Mucosa of descending colon (tissue), 3 donors: Measurements from ENCODE around the gene TP53BP1. TPM values are rescaled to one million over a fixed set of nuclear protein-coding genes. Genes with fewer than 3 reads are reported as not detected.
A peak's percentile ranks its signal among the peaks of the same experiment; 100 is the strongest.

ENCODE experiments used
- ATAC-seq: fragments of 200-7000 bp; cut with Tn5 transposase; one replicate; pipeline ENCODE4 v1.9.1; 2020; ENCODE audit warnings: mild to moderate bottlenecking, moderate library complexity
- DNase-seq, 3 donors: peaks; one replicate each; pipeline ENCODE4 v3.0.0-alpha.2; 2020
- H3K36me3 ChIP-seq: fragments of 200-600 bp; one replicate; pipeline ENCODE4 v1.8.0; 2021; ENCODE audit warnings: low read depth, mild to moderate bottlenecking
- H3K4me1 ChIP-seq: fragments of 200-600 bp; one replicate; pipeline ENCODE4 v1.8.0; 2021; ENCODE audit warnings: low read depth, mild to moderate bottlenecking
- H3K4me3 ChIP-seq: fragments of 200-600 bp; one replicate; pipeline ENCODE4 v1.8.0; 2021; ENCODE audit warnings: mild to moderate bottlenecking
- H3K9me3 ChIP-seq: fragments of 200-600 bp; one replicate; pipeline ENCODE4 v1.8.0; 2021; ENCODE audit warnings: mild to moderate bottlenecking
- CTCF ChIP-seq: fragments of 200-600 bp; IDR thresholded peaks from one replicate; pipeline ENCODE4 v1.8.0; 2022; ENCODE audit warnings: antibody characterized with exemption, mild to moderate bottlenecking
- intact Hi-C, 2 donors: fragments of 100-400 bp; cut with DNase I in 1 of 2; cut with micrococcal nuclease in 1 of 2; formaldehyde crosslinking; loops; one replicate each; pipeline versions ENCODE4 v1.11.0 to v1.11.1; 2022; cut with DNase I, micrococcal nuclease
- total RNA-seq, 3 donors: library from RNA; stranded (reverse); fragmentation: NEBNext Ultra II Directional in 2 of 3; extraction: Animal tissue kit (Norgen Biotek cat#: 25700) in 2 of 3; gene quantifications; one replicate each; pipeline versions ENCODE4 v1.2.1 to v1.2.4, GENCODE V29; 2021 to 2023
- donor health status: DM: no; HTN: no; CAD: no; lungs with moderate emphysema.
- donor health status: DM: no; HTN: no; CAD: no.
- donor health status: DM: no; HTN: yes; CAD: no.

Gene TP53BP1
- total RNA-seq, 3 donors from 2014 or later, result 31.8 to 46.5 (median 41.6) TPM

- no peak overlapping the region for H3K4me3 ChIP-seq
- no peak for TF ChIP-seq CTCF
- ATAC-seq (no peak), DNase-seq (no peak)
- no peaks in the 10 kb centered on the region for H3K36me3 ChIP-seq
- no peaks in the 10 kb centered on the region for H3K9me3 ChIP-seq
- peaks cover 10% of the 10 kb centered on the region for H3K4me1 ChIP-seq
- intact Hi-C loops, result no loop called here
These were observed 15.5 kb upstream of the TP53BP1 start for GRCh38 chr15:43508421-43508820.

- DNase-seq (no peak), ATAC-seq (no peak)
- H3K36me3 ChIP-seq, result no peaks in the 10 kb centered on the region
- peaks cover 3% of the 10 kb centered on the region for H3K4me1 ChIP-seq
- no peaks in the 10 kb centered on the region for H3K9me3 ChIP-seq
- intact Hi-C loops, result no loop called here
- H3K4me3 ChIP-seq, result no peak overlapping the region
- TF ChIP-seq CTCF, result no peak
These were observed 12.8 kb upstream of the TP53BP1 start for GRCh38 chr15:43505738-43506137.

GRCh38 chr15:43499635-43500034 lies 6.7 kb upstream of the TP53BP1 start:
- H3K36me3 ChIP-seq, result no peaks in the 10 kb centered on the region
- ATAC-seq (no peak), DNase-seq (no peak)
- no peaks in the 10 kb centered on the region for H3K9me3 ChIP-seq
- no peak overlapping the region for H3K4me3 ChIP-seq
- intact Hi-C loops, result no loop called here
- H3K4me1 ChIP-seq, result no peaks in the 10 kb centered on the region
- no peak for TF ChIP-seq CTCF

- intact Hi-C loops, result no loop called here
- no peak for TF ChIP-seq CTCF
- H3K9me3 ChIP-seq, result no peaks in the 10 kb centered on the region
- no peak for ATAC-seq
- H3K36me3 ChIP-seq, result no peaks in the 10 kb centered on the region
- H3K4me1 ChIP-seq, result no peaks in the 10 kb centered on the region
- no peak overlapping the region for H3K4me3 ChIP-seq
- no peak for DNase-seq
These were observed 6.0 kb upstream of the TP53BP1 start for GRCh38 chr15:43498990-43499389.

- TF ChIP-seq CTCF, result no peak
- no peaks in the 10 kb centered on the region for H3K36me3 ChIP-seq
- intact Hi-C loops, result no loop called here
- no peak overlapping the region for H3K4me3 ChIP-seq
- ATAC-seq (peak; percentile 48), DNase-seq (no peak)
- no peaks in the 10 kb centered on the region for H3K9me3 ChIP-seq
- peaks cover 10% of the 10 kb centered on the region for H3K4me1 ChIP-seq
These were observed 932 bp upstream of the TP53BP1 start for GRCh38 chr15:43493703-43494472.
